ENCODE measurements around the gene FXN.

Gene FXN

GRCh38 chr9:69145144-69145715 lies 109.7 kb downstream of the FXN start:
- no peak for FAIRE-seq

- no peak for FAIRE-seq
Measured at GRCh38 chr9:69147041-69147834, 111.7 kb downstream of the FXN start.

GRCh38 chr9:69149321-69149807 lies 113.8 kb downstream of the FXN start:
- FAIRE-seq = no peak
